ENCODE measurements around the gene PWWP2A. TPM values are rescaled to one million over a fixed set of nuclear protein-coding genes. Genes with fewer than 3 reads are reported as not detected.
"Not testable (repeated sequence)": the region's sequence is repeated elsewhere in the genome, so short reads cannot be mapped to it uniquely, and the experiment has no call there.

Gene PWWP2A
- total RNA-seq, 1 experiment from 2014 or later = 22.6 TPM

GRCh38 chr5:160152287-160152686 lies 33.0 kb upstream of the PWWP2A start:
- Histone ChIP-seq H3K4me3 (ENCODE audit: low read depth in 2 of 2, low read length in 2 of 2) (no peak overlapping the region), H3K27me3 (ENCODE audit: control insufficient read depth, insufficient read depth, low read length) (no peaks in the 10 kb centered on the region), H3K27ac (ENCODE audit: low read length) (no peak overlapping the region), H3K4me1 (ENCODE audit: control insufficient read depth, insufficient read depth, low read length) (no peaks in the 10 kb centered on the region), H3K36me3 (ENCODE audit: control insufficient read depth, insufficient read depth, low read length) (no peaks in the 10 kb centered on the region), H3K9me3 (ENCODE audit: control insufficient read depth, insufficient read depth, low read depth, low read length) (no peaks in the 10 kb centered on the region)
- BruUV-seq (replicated peaks) = no TSS peak
- ATAC-seq (no peak), DNase-seq (ENCODE audit: low read depth, low spot score) (no peak)
- TF ChIP-seq TCF7L2 (IDR thresholded peaks at IDR 0.05; ENCODE audit: low read depth, low read length) (no peak), SIN3A (IDR thresholded peaks at IDR 0.05; ENCODE audit: borderline replicate concordance, insufficient read depth, low read depth, low read length) (no peak)
- ChIA-PET POLR2A (no interaction called here), CTCF (no interaction called here)
- in situ Hi-C loops (cut with HindIII; ENCODE audit: low pct_unique_long_range_greater_than_20kb, low sequenced_read_pairs) = no loop called here
- intact Hi-C loops (cut with micrococcal nuclease; ENCODE audit: unreplicated experiment) = no loop called here

DNA sequence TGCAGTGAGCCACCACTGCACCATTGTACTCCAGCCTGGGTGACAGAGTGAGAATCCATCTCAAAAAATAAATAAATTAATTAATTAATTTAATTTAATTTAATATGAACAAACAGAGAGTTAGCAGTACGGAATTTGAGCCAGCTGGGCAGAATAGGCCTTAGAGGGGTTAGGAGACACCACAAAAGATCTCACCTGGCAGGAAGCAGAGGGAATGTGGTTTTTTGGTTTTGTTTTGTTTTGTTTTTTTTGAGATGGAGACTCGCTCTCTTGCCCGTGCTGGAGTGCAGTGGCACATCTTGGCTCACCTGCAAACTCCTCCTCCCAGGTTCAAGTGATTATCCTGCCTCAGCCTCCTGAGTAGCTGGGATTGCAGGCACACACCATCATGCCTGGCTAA lies 31.8 kb upstream of the PWWP2A start:
- no peak for DNase-seq (ENCODE audit: low read depth, low spot score)
- no peak overlapping the region for H3K4me3 ChIP-seq (ENCODE audit: low read depth in 2 of 2, low read length in 2 of 2)
- POLR2A ChIA-PET = no interaction called here
- no peak overlapping the region for H3K27ac ChIP-seq (ENCODE audit: low read length)
- intact Hi-C loops (cut with micrococcal nuclease; ENCODE audit: unreplicated experiment) (no loop called here), in situ Hi-C loops (cut with HindIII; ENCODE audit: low pct_unique_long_range_greater_than_20kb, low sequenced_read_pairs) (no loop called here)
- H3K27me3 ChIP-seq (ENCODE audit: control insufficient read depth, insufficient read depth, low read length) = no peaks in the 10 kb centered on the region
- H3K4me1 ChIP-seq (ENCODE audit: control insufficient read depth, insufficient read depth, low read length) = no peaks in the 10 kb centered on the region
- CTCF ChIA-PET = no interaction called here
- no peak for ATAC-seq
- H3K9me3 ChIP-seq (ENCODE audit: control insufficient read depth, insufficient read depth, low read depth, low read length) = no peaks in the 10 kb centered on the region
- TF ChIP-seq SIN3A (IDR thresholded peaks at IDR 0.05; ENCODE audit: borderline replicate concordance, insufficient read depth, low read depth, low read length) (no peak), CTCF (IDR thresholded peaks at IDR 0.05) (no peak), POLR2AphosphoS5 (IDR thresholded peaks at IDR 0.05; ENCODE audit: low read depth, low read length) (no peak), TCF7L2 (IDR thresholded peaks at IDR 0.05; ENCODE audit: low read depth, low read length) (no peak)
- TF ChIP-seq, protein P1, sequence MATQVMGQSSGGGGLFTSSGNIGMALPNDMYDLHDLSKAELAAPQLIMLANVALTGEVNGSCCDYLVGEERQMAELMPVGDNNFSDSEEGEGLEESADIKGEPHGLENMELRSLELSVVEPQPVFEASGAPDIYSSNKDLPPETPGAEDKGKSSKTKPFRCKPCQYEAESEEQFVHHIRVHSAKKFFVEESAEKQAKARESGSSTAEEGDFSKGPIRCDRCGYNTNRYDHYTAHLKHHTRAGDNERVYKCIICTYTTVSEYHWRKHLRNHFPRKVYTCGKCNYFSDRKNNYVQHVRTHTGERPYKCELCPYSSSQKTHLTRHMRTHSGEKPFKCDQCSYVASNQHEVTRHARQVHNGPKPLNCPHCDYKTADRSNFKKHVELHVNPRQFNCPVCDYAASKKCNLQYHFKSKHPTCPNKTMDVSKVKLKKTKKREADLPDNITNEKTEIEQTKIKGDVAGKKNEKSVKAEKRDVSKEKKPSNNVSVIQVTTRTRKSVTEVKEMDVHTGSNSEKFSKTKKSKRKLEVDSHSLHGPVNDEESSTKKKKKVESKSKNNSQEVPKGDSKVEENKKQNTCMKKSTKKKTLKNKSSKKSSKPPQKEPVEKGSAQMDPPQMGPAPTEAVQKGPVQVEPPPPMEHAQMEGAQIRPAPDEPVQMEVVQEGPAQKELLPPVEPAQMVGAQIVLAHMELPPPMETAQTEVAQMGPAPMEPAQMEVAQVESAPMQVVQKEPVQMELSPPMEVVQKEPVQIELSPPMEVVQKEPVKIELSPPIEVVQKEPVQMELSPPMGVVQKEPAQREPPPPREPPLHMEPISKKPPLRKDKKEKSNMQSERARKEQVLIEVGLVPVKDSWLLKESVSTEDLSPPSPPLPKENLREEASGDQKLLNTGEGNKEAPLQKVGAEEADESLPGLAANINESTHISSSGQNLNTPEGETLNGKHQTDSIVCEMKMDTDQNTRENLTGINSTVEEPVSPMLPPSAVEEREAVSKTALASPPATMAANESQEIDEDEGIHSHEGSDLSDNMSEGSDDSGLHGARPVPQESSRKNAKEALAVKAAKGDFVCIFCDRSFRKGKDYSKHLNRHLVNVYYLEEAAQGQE (IDR thresholded peaks at IDR 0.05; ENCODE audit: insufficient read depth in 1 of 2, low read depth in 2 of 2, low read length in 1 of 2) = no peak
- H3K36me3 ChIP-seq (ENCODE audit: control insufficient read depth, insufficient read depth, low read length) = no peaks in the 10 kb centered on the region
- no TSS peak for BruUV-seq (replicated peaks)

GRCh38 chr5:160150381-160150780 lies 31.1 kb upstream of the PWWP2A start:
- ATAC-seq = no peak
- no peak overlapping the region for H3K4me3 ChIP-seq (ENCODE audit: low read depth in 2 of 2, low read length in 2 of 2)
- H3K9me3 ChIP-seq (ENCODE audit: control insufficient read depth, insufficient read depth, low read depth, low read length) = no peaks in the 10 kb centered on the region
- no peaks in the 10 kb centered on the region for H3K4me1 ChIP-seq (ENCODE audit: control insufficient read depth, insufficient read depth, low read length)
- no peak overlapping the region for H3K27ac ChIP-seq (ENCODE audit: low read length)
- ChIA-PET POLR2A (no interaction called here), CTCF (interaction anchor here (0.6 kb wide), 1 partner anchor 163 kb away, joined by 3 read pairs; no protein-coding TSS in a partner anchor)
- TF ChIP-seq, protein P1 (IDR thresholded peaks at IDR 0.05; ENCODE audit: insufficient read depth in 1 of 2, low read depth in 2 of 2, low read length in 1 of 2) = no peak
- TF ChIP-seq CTCF (IDR thresholded peaks at IDR 0.05) (no peak), POLR2AphosphoS5 (IDR thresholded peaks at IDR 0.05; ENCODE audit: low read depth, low read length) (no peak), TCF7L2 (IDR thresholded peaks at IDR 0.05; ENCODE audit: low read depth, low read length) (no peak), SIN3A (IDR thresholded peaks at IDR 0.05; ENCODE audit: borderline replicate concordance, insufficient read depth, low read depth, low read length) (no peak)
- no peaks in the 10 kb centered on the region for H3K36me3 ChIP-seq (ENCODE audit: control insufficient read depth, insufficient read depth, low read length)
- no peak for DNase-seq (ENCODE audit: low read depth, low spot score)
- no TSS peak for BruUV-seq (replicated peaks)
- in situ Hi-C loops (cut with HindIII; ENCODE audit: low pct_unique_long_range_greater_than_20kb, low sequenced_read_pairs) = no loop called here
- intact Hi-C loops (cut with micrococcal nuclease; ENCODE audit: unreplicated experiment) = no loop called here
- no peaks in the 10 kb centered on the region for H3K27me3 ChIP-seq (ENCODE audit: control insufficient read depth, insufficient read depth, low read length)

GRCh38 chr5:160144436-160144835 lies 25.2 kb upstream of the PWWP2A start:
- H3K4me1 ChIP-seq (ENCODE audit: control insufficient read depth, insufficient read depth, low read length); intact Hi-C loops (cut with micrococcal nuclease; ENCODE audit: unreplicated experiment); ATAC-seq; H3K36me3 ChIP-seq (ENCODE audit: control insufficient read depth, insufficient read depth, low read length); BruUV-seq (replicated peaks); POLR2A ChIA-PET; H3K9me3 ChIP-seq (ENCODE audit: control insufficient read depth, insufficient read depth, low read depth, low read length); CTCF ChIA-PET; H3K27ac ChIP-seq (ENCODE audit: low read length); DNase-seq (ENCODE audit: low read depth, low spot score); in situ Hi-C loops (cut with HindIII; ENCODE audit: low pct_unique_long_range_greater_than_20kb, low sequenced_read_pairs); H3K27me3 ChIP-seq (ENCODE audit: control insufficient read depth, insufficient read depth, low read length); H3K4me3 ChIP-seq (ENCODE audit: low read depth in 2 of 2, low read length in 2 of 2): not testable (repeated sequence)
